ENCODE data around the gene APOC3.

DNA sequence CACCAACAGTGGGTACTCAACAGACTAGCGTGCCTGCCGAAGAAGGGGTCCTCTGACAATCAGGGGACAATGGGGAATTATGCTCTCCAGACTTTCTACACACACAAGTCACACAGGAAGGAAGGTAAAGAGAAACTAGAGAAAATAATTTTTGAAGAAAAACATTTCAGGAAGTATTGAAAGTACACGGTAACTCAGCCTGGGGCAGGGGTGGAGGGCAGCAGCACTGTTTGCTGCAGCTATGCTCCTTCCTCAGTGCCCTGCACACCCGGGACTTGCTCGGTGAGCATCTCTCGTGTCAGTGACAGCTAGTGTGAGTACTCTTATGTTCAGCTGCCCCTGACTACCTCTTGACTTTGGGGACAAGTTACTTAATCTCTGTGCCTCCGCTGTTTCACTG lies 25.7 kb downstream of the APOC3 start:
- TF ChIP-seq, protein P1, sequence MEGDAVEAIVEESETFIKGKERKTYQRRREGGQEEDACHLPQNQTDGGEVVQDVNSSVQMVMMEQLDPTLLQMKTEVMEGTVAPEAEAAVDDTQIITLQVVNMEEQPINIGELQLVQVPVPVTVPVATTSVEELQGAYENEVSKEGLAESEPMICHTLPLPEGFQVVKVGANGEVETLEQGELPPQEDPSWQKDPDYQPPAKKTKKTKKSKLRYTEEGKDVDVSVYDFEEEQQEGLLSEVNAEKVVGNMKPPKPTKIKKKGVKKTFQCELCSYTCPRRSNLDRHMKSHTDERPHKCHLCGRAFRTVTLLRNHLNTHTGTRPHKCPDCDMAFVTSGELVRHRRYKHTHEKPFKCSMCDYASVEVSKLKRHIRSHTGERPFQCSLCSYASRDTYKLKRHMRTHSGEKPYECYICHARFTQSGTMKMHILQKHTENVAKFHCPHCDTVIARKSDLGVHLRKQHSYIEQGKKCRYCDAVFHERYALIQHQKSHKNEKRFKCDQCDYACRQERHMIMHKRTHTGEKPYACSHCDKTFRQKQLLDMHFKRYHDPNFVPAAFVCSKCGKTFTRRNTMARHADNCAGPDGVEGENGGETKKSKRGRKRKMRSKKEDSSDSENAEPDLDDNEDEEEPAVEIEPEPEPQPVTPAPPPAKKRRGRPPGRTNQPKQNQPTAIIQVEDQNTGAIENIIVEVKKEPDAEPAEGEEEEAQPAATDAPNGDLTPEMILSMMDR (IDR thresholded peaks at IDR 0.05), result no peak
- TF ChIP-seq ZNF423 (CRISPR knock-in tag; IDR thresholded peaks at IDR 0.05) (no peak), USF2 (CRISPR knock-in tag; IDR thresholded peaks at IDR 0.05) (no peak), MYBL2 (CRISPR knock-in tag; IDR thresholded peaks at IDR 0.05) (no peak), FOXK1 (CRISPR knock-in tag; IDR thresholded peaks at IDR 0.05) (no peak), CBFB (CRISPR knock-in tag; IDR thresholded peaks at IDR 0.05; ENCODE audit: low read depth) (no peak), MAX (CRISPR knock-in tag; IDR thresholded peaks at IDR 0.05) (no peak), ESRRA (CRISPR knock-in tag; IDR thresholded peaks at IDR 0.05; ENCODE audit: borderline replicate concordance) (no peak), ZBTB21 (CRISPR knock-in tag; IDR thresholded peaks at IDR 0.05; ENCODE audit: borderline replicate concordance) (no peak), OVOL2 (CRISPR knock-in tag; IDR thresholded peaks at IDR 0.05; ENCODE audit: borderline replicate concordance) (no peak)

Measured in WTC11 (cell line).